GM13977 (cell line): ENCODE measurements around the gene DYDC2.
"Not testable (repeated sequence)": the region's sequence is repeated elsewhere in the genome, so short reads cannot be mapped to it uniquely, and the experiment has no call there.

Experiments used
- DNase-seq: peaks from one replicate; pipeline ENCODE4 v3.0.0; 2012; ENCODE audit warnings: low spot score
- in situ Hi-C: fragments of 300-500 bp; cut with MboI; formaldehyde crosslinking; loops from one replicate; pipeline ENCODE4 v1.12.0; 2022; ENCODE audit warnings: low sequenced_read_pairs, low pct_unique_long_range_greater_than_20kb, mixed read lengths, inconsistent platforms; ENCODE audit not compliant: unreplicated experiment
- TF ChIP-seq, protein P1 (sequence below): IDR thresholded peaks from 2 replicates; pipeline ENCODE4 v1.5.1; 2012; ENCODE audit warnings: mild to moderate bottlenecking, control low read depth; ENCODE audit not compliant: insufficient read depth; ENCODE audit errors: extremely low read depth, missing control alignments

DYDC2 gene

DNA sequence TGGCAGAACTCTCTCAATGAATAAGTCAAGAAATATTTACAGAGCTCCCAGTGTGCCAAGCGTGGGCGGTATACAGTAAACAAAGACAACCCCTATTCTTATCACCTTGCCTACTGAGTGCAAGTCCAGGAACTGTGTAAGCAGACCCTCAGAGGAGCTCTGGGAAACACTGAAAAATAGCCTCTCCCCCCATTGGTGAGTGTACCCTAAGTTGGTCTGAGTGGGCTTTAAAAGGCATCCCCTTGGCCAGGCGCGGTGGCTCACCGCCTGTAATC is 1.2 kb downstream of the DYDC2 start:
- in situ Hi-C loops: no loop called here
- TF ChIP-seq, protein P1, sequence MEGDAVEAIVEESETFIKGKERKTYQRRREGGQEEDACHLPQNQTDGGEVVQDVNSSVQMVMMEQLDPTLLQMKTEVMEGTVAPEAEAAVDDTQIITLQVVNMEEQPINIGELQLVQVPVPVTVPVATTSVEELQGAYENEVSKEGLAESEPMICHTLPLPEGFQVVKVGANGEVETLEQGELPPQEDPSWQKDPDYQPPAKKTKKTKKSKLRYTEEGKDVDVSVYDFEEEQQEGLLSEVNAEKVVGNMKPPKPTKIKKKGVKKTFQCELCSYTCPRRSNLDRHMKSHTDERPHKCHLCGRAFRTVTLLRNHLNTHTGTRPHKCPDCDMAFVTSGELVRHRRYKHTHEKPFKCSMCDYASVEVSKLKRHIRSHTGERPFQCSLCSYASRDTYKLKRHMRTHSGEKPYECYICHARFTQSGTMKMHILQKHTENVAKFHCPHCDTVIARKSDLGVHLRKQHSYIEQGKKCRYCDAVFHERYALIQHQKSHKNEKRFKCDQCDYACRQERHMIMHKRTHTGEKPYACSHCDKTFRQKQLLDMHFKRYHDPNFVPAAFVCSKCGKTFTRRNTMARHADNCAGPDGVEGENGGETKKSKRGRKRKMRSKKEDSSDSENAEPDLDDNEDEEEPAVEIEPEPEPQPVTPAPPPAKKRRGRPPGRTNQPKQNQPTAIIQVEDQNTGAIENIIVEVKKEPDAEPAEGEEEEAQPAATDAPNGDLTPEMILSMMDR: no peak
- DNase-seq: no peak

- DNase-seq, in situ Hi-C loops: not testable (repeated sequence)
Measured at GRCh38 chr10:80358925-80359324, 2.3 kb downstream of the DYDC2 start.

DNA sequence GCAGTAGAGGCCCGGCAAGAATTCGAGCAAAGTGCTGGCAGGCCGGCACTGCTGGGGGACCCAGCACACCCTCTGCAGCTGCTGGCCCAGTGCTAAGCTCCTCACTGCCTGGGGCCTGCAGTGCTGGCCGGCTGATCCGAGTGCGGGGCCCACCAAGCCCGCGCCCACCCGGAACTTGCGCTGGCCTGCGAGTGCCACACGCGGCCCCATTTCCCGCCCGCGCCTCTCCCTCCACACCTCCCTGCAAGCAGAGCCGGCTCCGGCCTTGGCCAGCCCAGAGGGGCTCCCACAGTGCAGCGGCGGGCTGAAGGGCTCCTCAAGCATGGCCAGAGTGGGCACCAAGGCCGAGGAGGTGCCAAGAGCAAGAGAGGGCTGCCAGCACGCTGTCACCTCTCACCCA is 3.1 kb downstream of the DYDC2 start:
- DNase-seq: no peak
- in situ Hi-C loops: no loop called here

GRCh38 chr10:80365510-80365909 is 8.9 kb downstream of the DYDC2 start:
- in situ Hi-C loops: no loop called here
- TF ChIP-seq, protein P1: no peak
- DNase-seq: no peak

More for the DNA sequence above, 3.1 kb downstream of the DYDC2 start:
- TF ChIP-seq, protein P1: no peak

DNA sequence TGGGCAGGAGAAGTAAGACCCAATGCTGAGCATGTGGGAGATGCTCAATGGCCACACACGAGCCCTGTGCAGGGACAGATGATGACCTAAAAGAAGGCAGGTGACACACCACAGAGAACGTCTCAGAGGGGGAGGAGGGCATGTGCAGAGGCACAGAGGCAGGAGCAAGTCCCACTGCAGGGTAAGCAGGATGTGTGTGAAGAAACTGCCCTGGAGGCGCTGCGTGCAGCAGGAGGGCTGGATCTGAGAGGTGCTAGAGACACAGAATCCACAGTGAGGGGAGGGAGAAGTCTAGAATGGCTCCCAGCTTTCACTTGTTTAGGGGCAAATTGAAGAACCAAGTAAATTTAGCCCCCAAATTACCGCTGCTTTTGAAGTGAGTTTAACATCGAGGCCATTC is 14.9 kb downstream of the DYDC2 start:
- in situ Hi-C loops: no loop called here
- TF ChIP-seq, protein P1: no peak
- no peak for DNase-seq

- in situ Hi-C loops: no loop called here
- TF ChIP-seq, protein P1: no peak
Measured at GRCh38 chr10:80372675-80373074, 16.1 kb downstream of the DYDC2 start.

GRCh38 chr10:80373502-80373901 is 16.9 kb downstream of the DYDC2 start:
- no peak for DNase-seq
- in situ Hi-C loops: no loop called here
- TF ChIP-seq, protein P1: no peak

More at GRCh38 chr10:80372675-80373074, 16.1 kb downstream of the DYDC2 start:
- DNase-seq: no peak
